Measurements from ENCODE around the gene NDUFB10.

NDUFB10 gene

GRCh38 chr16:2001456-2002355 is 42.4 kb downstream of the NDUFB10 start:
- no peak for TF ChIP-seq CTCF (IDR thresholded peaks at IDR 0.05; ENCODE audit: extremely low read depth, missing control alignments)
- DNase-seq (ENCODE audit: low spot score), result no peak

GRCh38 chr16:2002406-2003230 is 43.3 kb downstream of the NDUFB10 start:
- no peak for TF ChIP-seq CTCF (IDR thresholded peaks at IDR 0.05; ENCODE audit: extremely low read depth, missing control alignments)
- DNase-seq (ENCODE audit: low spot score), result no peak

- DNase-seq (ENCODE audit: low spot score), result no peak
- TF ChIP-seq CTCF (IDR thresholded peaks at IDR 0.05; ENCODE audit: extremely low read depth, missing control alignments), result no peak
These were observed 44.0 kb downstream of the NDUFB10 start for GRCh38 chr16:2003231-2003826.

- peak; percentile 98 for TF ChIP-seq CTCF (IDR thresholded peaks at IDR 0.05; ENCODE audit: extremely low read depth, missing control alignments)
These were observed 44.7 kb downstream of the NDUFB10 start for GRCh38 chr16:2003827-2004641.

GRCh38 chr16:2004795-2005517 is 45.6 kb downstream of the NDUFB10 start:
- no peak for DNase-seq (ENCODE audit: low spot score)
- TF ChIP-seq CTCF (IDR thresholded peaks at IDR 0.05; ENCODE audit: extremely low read depth, missing control alignments), result no peak

More at GRCh38 chr16:2003827-2004641, 44.7 kb downstream of the NDUFB10 start:
- DNase-seq (ENCODE audit: low spot score), result peak; percentile 96

- no peak for DNase-seq (ENCODE audit: low spot score)
- TF ChIP-seq CTCF (IDR thresholded peaks at IDR 0.05; ENCODE audit: extremely low read depth, missing control alignments), result no peak
These were observed 46.3 kb downstream of the NDUFB10 start for GRCh38 chr16:2005646-2006045.
